Breast epithelium (tissue), 4 donors: ENCODE results near the gene KCNS3. TPM values are rescaled to one million over a fixed set of nuclear protein-coding genes. Genes with fewer than 3 reads are reported as not detected.

Experiments
- DNase-seq, 2 donors: peaks; one replicate each; pipeline ENCODE4 v3.0.0-alpha.2; 2019; ENCODE audit warnings: low spot score in 2 of 2
- H3K27ac ChIP-seq, 2 donors: fragments of 200-600 bp; sonication (generic) in 1 of 2; one replicate each; pipeline ENCODE4 v1.5.1; 2016 to 2019; ENCODE audit warnings: mild to moderate bottlenecking in 1 of 2
- H3K27me3 ChIP-seq, 2 donors: fragments of 200-600 bp; sonication (generic) in 1 of 2; one replicate each; pipeline versions ENCODE4 v1.5.1 to v1.6.0; 2017 to 2019; ENCODE audit warnings: control low read depth in 1 of 2, mild to moderate bottlenecking in 1 of 2
- H3K36me3 ChIP-seq: fragments of 200-600 bp; one replicate; pipeline ENCODE4 v1.5.1; 2019
- H3K4me1 ChIP-seq, 2 donors: fragments of 200-600 bp; sonication (generic); one replicate each; pipeline ENCODE4 v1.5.1; 2016 to 2019; ENCODE audit warnings: control low read depth in 1 of 2
- H3K4me3 ChIP-seq, 3 donors: fragments of 200-600 bp; sonication (generic); 1 replicate in 2 of 3; 2 replicates in 1 of 3; pipeline ENCODE4 v1.5.1; 2016 to 2019; ENCODE audit warnings: mild to moderate bottlenecking in 3 of 3, moderate library complexity in 2 of 3
- H3K9me3 ChIP-seq, 2 donors: fragments of 200-600 bp; sonication (generic) in 1 of 2; one replicate each; pipeline ENCODE4 v1.5.1; 2016 to 2019; ENCODE audit warnings: control low read depth in 1 of 2
- CTCF ChIP-seq, 3 donors: fragments of 450-650 bp; IDR thresholded peaks; one replicate each; pipeline ENCODE4 v1.5.1; 2016 to 2017; ENCODE audit warnings: antibody characterized with exemption in 3 of 3, mild to moderate bottlenecking in 3 of 3, moderate library complexity in 3 of 3
- POLR2A ChIP-seq: fragments of 450-650 bp; IDR thresholded peaks from one replicate; pipeline ENCODE4 v1.6.1; 2016; ENCODE audit warnings: antibody characterized with exemption, mild to moderate bottlenecking, moderate library complexity
- POLR2AphosphoS5 ChIP-seq, 3 donors: sonication (generic); formaldehyde crosslinking; IDR thresholded peaks; one replicate each; pipeline ENCODE4 v1.6.1; 2017; ENCODE audit warnings: antibody characterized with exemption in 3 of 3
- intact Hi-C: fragments of 100-400 bp; cut with DNase I; formaldehyde crosslinking; loops from one replicate; pipeline ENCODE4 v1.15.1; 2023; ENCODE audit warnings: low total_unique reads
- total RNA-seq, 3 donors: library from RNA; depleted of rRNA; stranded (reverse); fragments of >200 nt; gene quantifications; one replicate each; pipeline ENCODE4 v1.1.0, GENCODE V29; 2016

Gene KCNS3
- total RNA-seq, 3 donors from 2014 or later = 16.0 to 76.4 (median 61.6) TPM

DNA sequence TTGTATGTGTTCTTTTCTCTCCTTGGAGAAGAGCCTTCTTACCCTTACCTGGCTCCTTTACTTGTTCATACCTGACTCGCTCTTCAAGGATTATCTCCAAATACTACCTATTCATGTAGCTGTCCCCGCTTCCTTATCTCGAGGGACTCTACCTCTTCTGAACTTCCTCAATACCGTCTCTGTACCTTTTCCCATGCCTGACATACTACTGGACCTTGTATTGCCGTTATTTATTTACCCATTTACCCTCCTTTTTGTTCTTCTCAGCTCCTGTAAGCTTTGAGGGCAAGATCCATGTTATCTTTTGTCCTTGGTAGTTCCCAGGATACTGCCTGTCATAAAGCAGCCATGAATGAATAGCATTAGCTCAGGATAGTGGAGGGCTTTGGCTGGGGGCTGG is 32.5 kb downstream of the KCNS3 start:
- H3K27me3 ChIP-seq = no peaks in the 10 kb centered on the region
- intact Hi-C loops = no loop called here
- no peak overlapping the region for H3K4me3 ChIP-seq
- TF ChIP-seq CTCF (IDR thresholded peaks at IDR 0.05) = no peak
- TF ChIP-seq POLR2A = no peak
- TF ChIP-seq POLR2AphosphoS5 (IDR thresholded peaks at IDR 0.05) = no peak
- no peak overlapping the region for H3K27ac ChIP-seq
- no peaks in the 10 kb centered on the region for H3K36me3 ChIP-seq
- DNase-seq = no peak
- no peaks in the 10 kb centered on the region for H3K4me1 ChIP-seq
- H3K9me3 ChIP-seq = no peaks in the 10 kb centered on the region

DNA sequence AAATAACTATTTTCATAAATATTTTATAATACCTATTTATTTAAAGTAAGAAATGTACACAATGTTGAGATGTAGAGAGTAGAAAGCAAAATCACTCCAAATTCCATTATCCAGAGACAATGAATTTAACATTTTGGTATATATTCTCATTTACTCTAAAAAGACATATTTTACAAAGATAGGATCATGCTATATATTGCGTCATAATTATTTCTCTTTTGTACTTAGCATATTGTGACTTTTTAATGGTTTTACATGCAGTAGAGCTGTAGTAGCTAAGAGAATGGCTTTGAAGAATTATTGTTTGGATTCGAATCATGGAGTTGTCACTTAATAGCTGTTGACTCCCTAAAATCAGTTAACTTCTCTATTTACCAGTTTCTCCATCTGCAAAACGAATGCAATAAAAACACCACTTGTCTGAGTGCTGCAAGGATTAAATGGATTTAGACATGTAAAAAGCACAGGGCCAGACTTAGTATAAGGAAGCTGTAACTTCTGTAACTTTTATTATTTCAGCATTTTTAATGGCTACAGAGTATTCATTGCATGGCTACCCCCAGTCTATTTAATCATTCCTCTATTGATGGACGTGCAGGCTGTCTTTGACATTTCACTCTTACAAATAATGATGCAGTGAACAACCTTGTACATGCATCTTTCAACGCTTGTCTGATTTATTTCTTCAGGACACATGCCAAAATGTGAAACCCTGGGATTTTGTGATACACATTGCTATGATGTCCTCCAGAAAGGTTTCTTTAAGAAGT is 33.2 kb downstream of the KCNS3 start:
- H3K4me3 ChIP-seq = no peak overlapping the region
- H3K27me3 ChIP-seq = no peaks in the 10 kb centered on the region
- no peaks in the 10 kb centered on the region for H3K36me3 ChIP-seq
- H3K9me3 ChIP-seq = no peaks in the 10 kb centered on the region
- DNase-seq = no peak
- intact Hi-C loops = no loop called here
- no peak overlapping the region for H3K27ac ChIP-seq
- no peak for TF ChIP-seq CTCF (IDR thresholded peaks at IDR 0.05)
- no peak for TF ChIP-seq POLR2A
- no peak for TF ChIP-seq POLR2AphosphoS5 (IDR thresholded peaks at IDR 0.05)
- H3K4me1 ChIP-seq = no peaks in the 10 kb centered on the region

- Histone ChIP-seq H3K4me3 (no peak overlapping the region), H3K27ac (no peak overlapping the region), H3K27me3 (no peaks in the 10 kb centered on the region), H3K4me1 (no peaks in the 10 kb centered on the region), H3K9me3 (no peaks in the 10 kb centered on the region), H3K36me3 (no peaks in the 10 kb centered on the region)
- intact Hi-C loops = no loop called here
- DNase-seq = no peak
- no peak for TF ChIP-seq CTCF (IDR thresholded peaks at IDR 0.05)
- no peak for TF ChIP-seq POLR2AphosphoS5 (IDR thresholded peaks at IDR 0.05)
- no peak for TF ChIP-seq POLR2A
Observed at GRCh38 chr2:17912266-17912691, 33.8 kb downstream of the KCNS3 start.

DNA sequence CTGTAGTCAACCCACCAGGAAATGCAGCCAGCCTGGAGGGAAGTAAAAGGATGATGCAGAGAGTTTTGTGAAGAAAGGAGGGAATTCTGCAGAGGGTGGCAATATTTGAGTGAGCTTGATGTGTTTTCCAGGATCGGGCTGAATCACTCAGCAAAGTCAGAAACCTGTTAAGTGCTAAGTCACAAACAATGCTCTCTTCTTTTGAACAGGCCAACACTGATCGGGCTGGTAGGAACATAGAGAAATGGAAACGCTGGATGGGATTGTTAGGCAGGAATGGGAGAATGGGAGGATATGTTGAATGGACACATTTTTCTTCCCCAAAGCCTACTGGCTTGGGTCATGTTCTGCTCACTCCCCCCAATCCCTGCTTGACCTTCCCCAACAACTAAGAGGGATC is 36.6 kb downstream of the KCNS3 start:
- intact Hi-C loops = no loop called here
- TF ChIP-seq POLR2A (no peak), CTCF (IDR thresholded peaks at IDR 0.05) (no peak)
- H3K9me3 ChIP-seq = no peaks in the 10 kb centered on the region
- no peaks in the 10 kb centered on the region for H3K4me1 ChIP-seq
- H3K27ac ChIP-seq = no peak overlapping the region
- no peak overlapping the region for H3K4me3 ChIP-seq
- no peak for DNase-seq
- H3K36me3 ChIP-seq = no peaks in the 10 kb centered on the region
- no peaks in the 10 kb centered on the region for H3K27me3 ChIP-seq

DNA sequence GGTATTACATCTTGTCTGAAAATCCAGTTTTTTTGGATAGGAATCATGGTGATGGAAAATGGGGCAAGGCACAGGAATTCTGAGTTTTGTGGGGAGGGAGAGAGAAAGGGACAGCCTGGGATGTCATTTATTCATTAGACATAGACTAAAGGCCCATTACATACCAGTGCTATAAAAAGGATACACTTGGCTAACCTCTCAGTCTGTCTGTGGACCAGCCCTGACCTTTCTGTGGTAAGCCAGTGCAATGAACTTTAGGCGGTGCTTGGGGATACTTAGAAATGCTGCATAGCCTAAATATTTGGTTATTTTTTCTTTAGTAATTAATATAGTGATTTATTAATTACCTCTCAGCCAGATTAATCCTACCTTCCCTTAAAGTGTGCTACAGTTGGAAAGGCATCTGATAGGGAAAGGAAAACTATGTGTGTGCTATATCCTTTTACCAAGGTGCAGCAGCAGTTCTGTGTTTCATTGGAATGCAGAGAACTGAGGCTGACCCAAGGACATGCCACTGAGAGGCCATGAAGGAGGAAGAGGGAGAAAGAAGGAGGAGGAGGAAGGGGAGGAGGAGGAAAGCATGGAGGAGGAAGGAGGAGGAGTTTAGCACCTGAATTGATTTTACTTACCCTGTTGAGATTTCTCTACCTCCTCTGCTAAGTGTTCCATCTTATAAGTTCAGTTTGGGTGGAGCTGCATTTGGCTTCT is 37.5 kb downstream of the KCNS3 start:
- no peaks in the 10 kb centered on the region for H3K9me3 ChIP-seq
- intact Hi-C loops = no loop called here
- TF ChIP-seq POLR2AphosphoS5 (IDR thresholded peaks at IDR 0.05) = no peak
- no peak for TF ChIP-seq POLR2A
- TF ChIP-seq CTCF (IDR thresholded peaks at IDR 0.05) = no peak
- no peak for DNase-seq
- H3K27ac ChIP-seq = no peak overlapping the region
- H3K36me3 ChIP-seq = no peaks in the 10 kb centered on the region
- no peaks in the 10 kb centered on the region for H3K4me1 ChIP-seq
- no peak overlapping the region for H3K4me3 ChIP-seq
- H3K27me3 ChIP-seq = no peaks in the 10 kb centered on the region
